Amygdala (tissue), 56 donors: Measurements from ENCODE around the gene C11orf21.

Experiments
- DNase-seq, 56 donors: peaks; one replicate each; lab custom pipeline; 2025; lab: John Stamatoyannopoulos, UW

C11orf21 gene

DNA sequence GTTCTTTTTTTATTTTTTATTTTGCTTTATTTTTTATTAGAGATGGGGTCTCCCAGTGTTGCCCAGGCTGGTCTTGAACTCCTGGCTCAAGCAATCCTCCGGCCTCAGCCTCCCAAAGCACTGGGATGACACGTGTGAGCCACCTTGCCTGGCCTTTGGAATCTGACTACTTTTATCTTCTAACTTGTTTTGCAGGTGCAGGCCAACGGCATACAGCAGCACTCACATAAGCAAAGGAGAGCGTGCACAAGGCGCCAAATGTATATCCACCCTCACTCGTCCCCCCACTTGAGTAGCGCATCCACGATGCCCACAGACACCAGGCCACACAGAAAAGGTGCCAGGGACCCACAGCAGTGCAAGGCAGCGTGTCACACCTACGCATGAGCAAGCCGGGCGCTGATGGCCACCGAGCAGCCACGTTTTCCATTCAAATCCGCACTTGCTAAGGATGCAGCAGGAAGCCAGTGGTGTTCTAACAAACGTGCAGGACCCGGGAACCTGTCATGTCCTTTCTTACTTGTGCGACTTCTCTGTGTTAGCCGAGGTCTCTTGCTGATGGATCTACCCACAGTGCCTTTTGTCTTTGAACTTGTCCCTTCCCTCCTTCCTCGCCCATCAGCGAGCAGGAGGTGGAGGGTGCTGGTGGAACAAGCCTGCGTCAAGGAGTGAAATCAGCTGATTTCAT is 37.2 kb downstream of the C11orf21 start:
- DNase-seq = no peak

DNA sequence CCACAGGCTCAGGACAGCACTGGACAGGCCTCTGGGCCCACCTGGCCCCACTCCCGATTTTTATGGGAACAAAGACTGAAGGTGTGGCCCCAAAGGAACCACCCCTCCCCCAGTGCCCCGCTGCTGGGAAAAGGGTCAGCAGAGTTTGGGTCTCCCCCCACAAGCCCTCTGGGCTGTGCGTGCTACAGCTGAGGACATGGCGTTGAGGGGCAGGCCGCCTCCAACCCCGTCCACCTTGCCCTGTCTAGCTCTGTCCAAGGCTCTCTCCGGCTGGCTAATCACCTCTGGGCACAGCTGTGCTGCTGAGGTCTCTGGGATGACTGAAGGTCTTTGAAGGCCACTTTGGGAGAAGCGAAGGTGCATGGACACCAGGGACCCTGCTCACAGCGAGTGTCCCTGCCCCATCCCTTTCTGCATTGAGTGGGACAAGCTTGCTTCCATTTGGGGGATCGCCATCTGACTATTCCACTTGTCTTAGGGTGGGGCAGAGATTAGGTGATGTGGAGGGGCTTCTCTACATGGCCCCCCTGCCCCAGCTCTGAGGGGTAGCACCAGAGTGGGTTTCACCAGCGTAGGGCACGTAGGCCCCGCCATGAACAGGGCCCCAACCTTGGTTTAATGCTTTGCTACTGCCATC is 37.9 kb downstream of the C11orf21 start:
- no peak for DNase-seq

DNA sequence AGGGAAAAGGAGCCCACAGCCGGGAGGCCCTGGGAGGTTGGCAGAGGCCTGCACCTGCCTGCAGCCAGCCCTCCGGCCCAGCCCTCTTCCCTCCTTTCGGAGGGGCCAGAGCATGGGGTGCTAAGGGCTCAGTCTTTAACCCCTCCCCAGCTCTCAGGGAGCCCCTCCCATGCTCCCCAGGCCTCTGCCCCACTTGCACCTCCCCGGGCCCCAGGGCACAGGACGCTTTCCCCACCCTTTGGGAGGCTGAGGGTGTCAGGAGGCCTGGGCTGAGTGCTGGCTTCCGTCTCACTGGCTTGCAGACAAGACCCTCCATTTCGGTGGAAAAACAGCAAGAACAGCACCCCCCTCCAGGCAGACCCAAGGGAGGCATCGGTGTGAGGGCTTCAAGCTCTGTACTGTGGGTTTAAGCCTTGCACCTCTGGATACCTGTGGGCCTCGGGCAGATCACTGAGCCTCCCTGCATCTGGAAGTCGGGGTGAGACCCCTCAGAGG is 38.6 kb downstream of the C11orf21 start:
- DNase-seq = no peak

DNA sequence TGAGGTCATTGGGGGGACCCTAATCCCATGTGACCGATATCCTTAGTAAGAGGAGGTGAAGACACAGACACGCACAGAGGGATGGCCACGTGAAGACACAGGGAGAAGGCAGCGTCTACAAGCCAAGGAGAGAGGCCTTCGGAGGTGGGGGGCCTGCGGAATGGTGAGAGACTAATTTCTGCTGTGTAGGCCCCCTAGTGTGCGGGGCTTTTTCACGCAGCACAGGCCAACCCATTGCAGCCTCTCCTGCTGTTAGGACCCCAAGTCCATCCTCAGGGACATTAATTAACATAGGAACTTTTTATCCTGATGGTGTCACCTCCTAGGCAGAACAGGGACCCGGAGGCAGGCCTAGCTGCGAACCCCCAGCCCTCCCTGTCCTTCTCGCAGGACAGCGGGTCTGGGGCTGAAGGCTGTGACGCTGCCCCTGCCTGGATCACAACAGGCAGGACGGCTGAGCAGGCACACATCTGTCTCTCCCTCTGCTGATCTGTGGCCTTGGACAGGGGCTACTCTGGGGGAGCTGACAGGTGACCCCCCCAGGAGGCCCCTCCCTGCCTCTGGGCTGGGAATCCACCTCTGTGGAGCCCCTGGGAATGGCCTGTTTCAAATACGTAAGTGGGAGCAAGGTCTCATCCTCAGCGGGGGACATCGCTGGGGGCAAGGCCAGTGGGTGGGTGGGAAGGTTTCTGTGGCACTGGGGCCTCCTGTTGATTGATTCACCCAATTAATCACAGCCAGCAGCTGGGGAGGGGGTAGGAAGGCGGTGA is 39.2 kb downstream of the C11orf21 start:
- DNase-seq = no peak

DNA sequence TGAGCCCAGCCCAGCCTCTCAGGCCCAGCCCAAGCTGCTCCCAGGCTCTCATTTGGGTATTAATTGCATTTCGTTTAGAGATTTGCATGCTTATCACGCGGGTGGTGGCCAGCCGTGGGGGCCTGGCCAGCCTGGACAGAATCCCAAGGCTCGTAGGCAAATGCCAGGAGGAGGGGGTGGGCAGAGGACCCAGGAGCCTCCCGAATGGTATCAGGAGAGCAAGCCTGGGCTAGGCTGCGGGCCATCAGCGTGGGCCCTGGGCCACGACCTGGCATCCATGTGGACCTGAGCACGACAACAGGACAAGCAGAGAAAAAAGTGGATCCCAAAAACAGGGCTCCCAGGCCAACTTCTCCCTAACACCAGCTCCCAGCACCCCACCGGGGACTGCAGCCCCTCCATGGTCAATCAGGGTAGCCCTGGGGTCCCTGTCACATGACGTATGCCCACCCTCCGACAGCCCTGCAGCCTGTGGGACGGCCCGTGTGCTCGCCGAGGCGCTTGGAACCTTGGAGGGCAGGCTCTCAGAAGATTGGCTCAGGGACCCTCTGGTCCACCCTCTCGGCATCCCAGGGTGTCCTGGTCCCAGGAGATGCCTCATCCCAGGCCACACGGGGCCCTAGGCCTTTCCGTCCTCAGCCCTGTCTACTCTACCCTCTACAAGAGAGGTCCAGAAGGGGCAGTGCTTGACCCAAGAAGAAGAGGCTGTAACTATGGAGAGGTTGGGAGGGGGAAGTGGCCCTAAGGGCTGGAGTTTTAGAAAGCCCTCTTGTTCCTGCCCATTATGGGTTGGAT is 40.1 kb downstream of the C11orf21 start:
- no peak for DNase-seq

DNA sequence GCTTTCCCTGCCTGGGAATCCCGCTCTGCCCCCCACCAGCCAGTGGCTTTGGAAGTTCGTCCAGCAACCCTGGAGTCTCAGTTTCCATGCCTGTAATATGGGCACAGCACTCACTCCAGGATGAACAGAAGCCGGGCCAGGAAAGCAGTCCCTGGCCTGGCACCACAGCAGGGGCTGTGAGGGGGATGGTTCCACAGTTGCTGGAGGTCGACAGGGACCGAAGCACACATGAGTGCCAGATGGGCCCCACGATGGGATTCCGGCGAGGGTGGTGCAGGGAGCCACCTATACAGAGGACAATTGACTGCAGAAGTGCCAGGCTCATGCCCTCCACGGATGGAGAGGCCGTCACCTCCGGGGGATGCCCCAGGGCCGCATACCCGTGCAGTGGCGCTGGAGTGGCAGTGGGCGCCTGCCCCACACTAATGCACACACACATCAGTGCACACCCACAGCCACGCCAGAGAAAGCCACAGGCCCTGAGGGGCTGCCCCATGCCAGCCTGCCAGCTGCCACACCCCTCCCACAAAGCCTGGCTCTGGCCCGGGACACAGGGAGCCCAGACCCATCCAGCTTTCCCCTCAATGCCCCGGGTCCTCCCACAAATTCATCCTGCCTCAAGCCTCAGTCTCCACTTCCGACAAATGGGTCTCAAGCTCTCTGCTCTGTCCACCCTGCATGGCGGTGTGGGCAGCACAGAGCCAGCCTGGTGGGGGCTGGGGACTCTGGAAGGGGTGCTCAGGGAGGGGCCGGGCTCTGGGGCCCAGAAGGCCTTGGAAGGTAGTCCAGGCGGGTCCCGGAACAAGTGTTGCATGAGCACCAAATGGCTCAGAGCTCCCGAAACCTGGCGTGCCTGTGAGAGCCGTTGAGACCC is 41.0 kb downstream of the C11orf21 start:
- no peak for DNase-seq

DNA sequence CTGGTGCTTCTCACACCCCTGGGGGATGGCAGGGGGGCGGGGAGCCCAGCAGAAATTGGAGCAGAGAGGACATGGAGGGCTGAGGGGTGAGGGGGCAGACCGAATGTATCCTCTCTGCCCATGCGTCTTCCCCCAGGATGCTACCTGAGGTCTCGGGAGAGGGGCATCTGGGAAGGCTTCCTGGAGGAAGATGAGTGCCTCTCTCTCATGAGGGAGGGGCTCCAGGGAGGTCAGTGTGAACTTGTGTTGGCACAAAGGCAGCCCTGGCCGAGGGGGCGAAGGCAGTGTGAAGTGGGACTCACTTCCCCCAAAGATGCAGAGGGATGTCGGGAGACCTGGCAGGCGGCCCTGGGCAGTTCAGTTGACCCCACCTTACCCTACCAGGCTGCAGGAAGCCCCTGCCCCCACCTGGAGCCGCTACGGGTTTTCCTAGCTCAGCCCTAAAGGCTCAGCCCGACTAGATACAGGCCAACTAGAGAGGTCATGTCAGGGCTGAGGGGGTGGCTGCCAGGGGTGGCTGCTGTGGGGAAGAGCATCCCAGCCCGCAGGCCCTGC is 41.7 kb downstream of the C11orf21 start:
- no peak for DNase-seq

DNA sequence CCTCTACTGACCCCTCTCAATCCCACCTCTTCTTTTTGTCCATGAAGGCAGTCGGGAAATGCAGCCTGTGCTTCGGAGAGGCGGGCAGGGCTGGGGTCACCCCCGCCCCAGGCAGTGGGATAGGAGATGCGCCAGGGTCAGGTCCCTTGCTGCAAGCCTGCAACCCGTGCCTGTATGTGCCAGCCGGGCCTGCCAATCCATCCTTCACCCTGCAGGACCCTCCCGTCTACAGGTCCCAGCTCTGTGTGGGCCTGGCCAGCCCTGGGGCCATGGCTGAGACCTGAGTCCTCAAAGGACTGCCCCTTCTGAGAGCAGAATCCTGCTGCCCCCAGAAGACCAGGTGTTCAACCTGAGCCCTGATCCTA is 42.3 kb downstream of the C11orf21 start:
- DNase-seq = no peak

DNA sequence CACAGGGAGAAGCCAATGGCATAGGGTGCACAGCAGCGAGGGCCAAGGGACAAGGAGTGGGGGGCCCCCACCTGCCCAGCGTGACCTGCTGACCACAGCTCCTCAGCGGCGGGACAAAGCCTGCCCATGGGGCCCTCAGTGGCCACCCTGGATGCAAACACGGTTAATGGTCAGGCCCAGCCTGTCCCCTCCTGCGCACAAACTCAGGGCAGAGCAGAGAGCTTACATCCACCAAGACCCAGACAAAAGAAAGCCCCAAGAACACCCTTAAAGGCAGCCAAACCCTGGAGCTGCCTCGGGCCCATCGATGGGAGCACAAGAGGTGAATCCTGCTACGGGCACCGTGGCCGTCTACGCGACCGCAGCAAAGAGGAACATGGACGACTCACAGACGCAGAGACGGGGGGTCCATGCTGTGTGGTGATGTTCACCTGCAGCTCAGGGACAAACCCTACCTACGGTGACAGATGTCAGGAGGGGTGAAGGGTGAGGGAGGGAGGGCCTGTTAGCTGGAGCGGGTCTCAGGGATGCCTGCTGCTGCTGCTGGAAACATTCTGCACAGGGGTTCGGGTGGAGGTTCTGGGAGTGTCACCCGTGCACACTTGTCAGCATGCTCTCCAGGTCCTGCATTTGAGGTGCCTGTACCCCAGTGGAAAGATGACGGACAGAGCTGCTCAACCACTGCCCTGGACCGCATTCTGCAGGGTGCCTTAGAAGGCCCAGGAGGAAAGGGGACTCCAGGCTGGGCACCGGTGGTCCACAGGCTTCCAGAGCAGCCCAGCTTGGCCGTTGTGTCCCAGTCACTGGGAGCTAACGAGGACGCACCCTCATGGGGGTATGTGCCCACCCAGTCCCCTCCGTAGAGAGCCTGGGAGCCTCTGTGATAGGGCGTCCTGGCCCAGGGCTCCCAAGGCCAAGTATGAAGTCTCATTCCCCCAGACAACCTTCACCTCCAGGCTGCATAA is 42.9 kb downstream of the C11orf21 start:
- no peak for DNase-seq

DNA sequence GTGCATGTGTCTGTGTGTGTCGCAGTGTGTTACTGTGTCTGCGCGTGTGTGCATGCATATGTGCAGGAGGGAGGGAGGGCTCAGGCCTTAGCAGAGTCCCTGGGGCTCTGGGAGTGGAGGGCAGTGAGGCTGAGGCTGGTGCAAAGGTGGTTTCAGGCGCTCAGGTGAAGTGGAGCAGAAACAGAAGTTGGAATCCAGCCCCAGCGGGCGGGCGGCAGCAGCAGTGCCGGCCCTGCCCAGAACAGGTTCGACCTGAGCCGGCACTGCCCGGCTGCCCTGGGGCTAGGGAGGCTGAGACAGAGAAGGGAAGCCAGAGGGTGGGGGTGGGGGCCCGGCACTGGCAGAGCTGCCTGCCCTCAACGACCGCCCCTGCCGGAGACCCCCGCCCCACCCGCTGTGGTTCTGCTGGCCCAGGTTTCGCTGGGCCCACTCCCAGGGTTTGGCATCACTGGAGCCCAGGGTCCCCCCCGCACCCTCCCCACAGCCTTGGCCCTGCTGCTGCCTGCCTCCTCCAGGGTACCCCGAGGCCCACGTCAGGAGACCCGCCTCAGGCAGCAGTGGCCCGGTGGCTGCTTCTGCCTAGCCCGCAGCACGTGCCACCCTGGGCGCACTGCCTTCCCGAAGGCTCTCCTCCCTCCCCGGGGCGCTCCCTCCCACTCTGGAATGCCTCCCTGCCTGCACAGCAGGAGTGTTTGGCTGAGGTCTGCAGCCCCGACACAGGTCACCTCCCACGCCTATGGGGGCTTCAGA is 44.6 kb downstream of the C11orf21 start:
- DNase-seq = no peak

DNA sequence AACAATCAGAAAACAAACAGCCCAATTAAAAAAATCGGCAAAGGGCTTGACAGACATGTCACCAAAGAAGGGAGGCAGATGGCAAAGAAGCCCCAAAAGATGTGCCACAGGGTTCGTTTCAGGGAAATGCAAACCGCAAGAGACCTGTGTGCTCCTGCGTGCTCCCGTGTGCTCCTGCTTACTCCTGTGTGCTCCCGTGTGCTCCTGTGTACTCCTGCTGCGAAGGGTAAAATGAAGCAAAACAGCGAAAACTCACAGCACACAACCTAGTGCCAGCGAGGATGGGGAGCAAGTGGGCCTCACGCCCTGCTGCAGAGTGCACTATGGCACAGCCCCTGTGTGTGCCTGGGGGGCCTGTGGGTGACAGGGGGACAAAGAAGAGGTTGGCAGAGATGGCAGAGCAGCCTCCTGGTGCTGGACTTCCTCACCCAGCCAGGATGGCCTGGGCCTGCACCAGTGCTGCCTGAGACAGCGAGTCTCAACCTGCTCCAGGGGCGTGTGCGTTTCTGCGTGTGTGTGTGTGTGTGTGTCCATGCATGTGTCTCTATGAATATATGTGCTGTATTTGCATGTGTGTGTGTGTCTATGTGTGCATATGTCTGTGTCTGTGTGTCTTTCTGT is 45.3 kb downstream of the C11orf21 start:
- DNase-seq = no peak

DNA sequence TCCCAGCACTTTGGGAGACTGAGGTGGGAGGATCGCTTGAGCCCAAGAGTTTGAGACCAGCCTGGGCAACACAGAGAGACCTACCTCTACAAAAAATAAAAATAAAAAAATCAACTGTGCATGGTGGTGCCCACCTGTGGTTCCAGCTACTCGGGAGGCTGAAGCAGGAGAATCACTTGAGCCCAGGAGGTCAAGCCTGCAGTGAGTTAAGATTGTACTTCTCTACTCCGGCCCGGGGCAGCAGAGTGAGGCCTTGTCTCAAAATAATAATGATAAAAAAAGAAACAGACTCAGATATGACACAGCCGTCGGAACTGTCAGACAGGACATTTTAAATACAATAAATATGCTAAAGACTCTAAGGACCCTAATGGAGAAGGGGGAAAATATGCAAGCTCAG is 49.7 kb downstream of the C11orf21 start:
- no peak for DNase-seq

DNA sequence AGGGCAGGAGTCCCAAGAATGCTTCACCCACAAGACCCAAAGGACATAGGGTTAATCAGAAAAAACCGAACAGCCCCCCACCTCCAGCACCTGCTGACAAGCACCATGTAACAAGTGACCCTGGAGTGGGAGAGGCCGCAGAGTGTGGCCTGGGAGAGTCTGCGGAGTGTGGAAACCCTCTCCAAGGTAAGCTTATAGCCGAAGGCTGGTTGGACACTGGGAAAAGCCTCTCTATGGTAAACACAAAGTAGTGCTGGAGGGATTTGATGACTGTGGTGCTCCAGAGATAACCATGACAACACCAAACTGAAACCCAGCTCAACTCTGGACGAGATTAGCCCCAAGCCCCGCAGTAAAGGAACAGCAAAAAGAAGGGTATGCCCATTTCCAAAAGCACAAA is 50.6 kb downstream of the C11orf21 start:
- no peak for DNase-seq

DNA sequence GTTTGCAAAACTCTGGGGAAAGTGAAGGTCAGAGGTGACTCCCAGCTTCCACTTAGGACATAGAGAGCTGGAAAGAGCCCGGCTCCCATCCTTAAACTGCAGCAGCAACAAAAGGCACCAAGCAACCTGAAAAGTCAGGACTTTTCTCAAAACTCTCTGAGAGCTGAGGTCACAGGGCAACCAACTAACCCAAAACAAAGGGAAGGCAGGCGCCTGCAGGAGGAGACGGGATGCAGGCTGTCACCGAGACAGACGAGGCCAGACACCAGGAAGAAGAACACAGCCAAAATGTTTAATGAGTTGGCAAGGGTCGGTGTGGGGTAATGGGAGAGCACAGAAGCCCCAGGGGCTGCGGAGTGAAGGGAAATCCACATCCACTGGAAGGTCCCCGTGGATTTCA is 51.2 kb downstream of the C11orf21 start:
- DNase-seq = no peak

DNA sequence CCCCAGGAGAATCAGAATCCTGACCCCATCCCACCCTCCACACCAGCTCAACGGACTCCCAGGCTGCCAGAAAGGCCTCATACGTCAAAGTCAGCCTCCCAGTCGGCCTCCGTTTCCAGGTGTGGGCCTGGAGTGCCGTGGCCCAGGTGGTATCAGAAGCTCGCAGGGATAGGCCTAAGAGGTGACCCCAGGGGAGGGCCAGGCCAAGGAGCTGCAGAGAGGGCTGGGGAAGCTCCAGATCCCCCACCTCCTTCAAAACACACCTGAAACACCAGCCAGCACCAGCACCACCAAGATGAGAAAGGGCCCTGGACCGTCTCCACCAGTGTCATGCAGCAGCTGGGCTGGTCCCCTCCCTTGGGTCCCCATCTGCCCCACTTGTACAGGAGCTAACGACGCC is 51.7 kb downstream of the C11orf21 start:
- DNase-seq = no peak

DNA sequence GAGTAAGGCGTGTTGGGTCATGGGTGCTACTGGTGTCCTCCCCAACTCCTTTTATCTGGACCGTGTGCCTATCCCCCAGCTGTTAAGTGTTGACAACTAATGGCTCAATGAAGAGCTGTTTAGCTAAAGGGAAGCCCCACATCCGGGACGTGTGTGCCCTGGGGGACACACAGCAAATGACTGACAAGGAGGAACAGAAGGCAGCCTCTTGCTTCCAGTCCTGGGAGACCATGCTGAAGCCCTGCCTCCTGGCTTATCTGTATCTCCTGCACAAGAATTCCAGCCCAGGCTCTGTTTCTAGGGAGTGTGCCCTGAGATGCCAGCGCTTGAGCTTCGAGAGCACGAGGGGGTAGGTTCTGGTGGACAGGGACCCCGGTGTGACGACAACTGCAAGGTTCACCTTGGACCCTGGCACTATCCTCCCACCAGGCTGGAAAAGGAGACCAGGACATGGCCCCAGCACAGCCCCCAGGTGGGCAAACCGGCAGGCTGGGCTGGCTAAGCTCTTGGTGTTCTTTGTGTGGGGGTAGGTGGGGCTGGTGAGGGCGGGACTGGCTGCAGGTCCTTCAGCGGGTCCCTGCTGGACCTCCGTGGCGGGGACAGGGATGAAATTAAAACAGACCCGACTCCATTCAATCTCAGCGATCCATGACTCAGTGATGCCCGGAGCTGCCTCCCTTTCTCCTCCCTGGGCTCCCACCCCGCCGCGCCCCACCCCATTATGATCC is 52.4 kb downstream of the C11orf21 start:
- DNase-seq = no peak

DNA sequence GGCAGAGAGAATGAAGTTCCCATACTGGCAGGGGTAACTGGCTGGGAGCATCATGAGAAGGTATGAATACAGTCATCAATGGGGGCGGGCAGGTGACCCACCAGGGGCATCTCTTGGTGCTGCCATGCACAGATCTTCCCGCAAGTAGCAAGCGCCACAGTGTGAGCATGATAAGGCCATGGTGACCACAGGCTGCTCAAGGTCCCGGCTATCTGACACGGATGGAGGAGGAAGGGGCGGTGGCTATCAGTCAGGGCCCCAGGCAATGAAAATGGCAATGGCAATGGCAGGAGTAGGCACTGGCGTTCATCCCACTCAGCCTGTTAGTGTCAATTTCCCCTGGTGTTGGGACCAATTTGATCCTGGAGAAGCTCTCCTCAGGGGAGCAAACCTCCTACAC is 53.0 kb downstream of the C11orf21 start:
- no peak for DNase-seq
